WI38 (cell line): Measurements from ENCODE around the gene LINS1.

ENCODE experiments used
- H3K4me3 ChIP-seq: 2 replicates; pipeline ENCODE4 v1.5.1; 2011; ENCODE audit warnings: low read depth, mild to moderate bottlenecking, control low read depth, low read length
- TF ChIP-seq, protein P1 (sequence below): IDR thresholded peaks from 2 replicates; pipeline ENCODE4 v1.5.1; 2012; ENCODE audit warnings: low read depth, mild to moderate bottlenecking, control low read depth, low read length

Gene LINS1

DNA sequence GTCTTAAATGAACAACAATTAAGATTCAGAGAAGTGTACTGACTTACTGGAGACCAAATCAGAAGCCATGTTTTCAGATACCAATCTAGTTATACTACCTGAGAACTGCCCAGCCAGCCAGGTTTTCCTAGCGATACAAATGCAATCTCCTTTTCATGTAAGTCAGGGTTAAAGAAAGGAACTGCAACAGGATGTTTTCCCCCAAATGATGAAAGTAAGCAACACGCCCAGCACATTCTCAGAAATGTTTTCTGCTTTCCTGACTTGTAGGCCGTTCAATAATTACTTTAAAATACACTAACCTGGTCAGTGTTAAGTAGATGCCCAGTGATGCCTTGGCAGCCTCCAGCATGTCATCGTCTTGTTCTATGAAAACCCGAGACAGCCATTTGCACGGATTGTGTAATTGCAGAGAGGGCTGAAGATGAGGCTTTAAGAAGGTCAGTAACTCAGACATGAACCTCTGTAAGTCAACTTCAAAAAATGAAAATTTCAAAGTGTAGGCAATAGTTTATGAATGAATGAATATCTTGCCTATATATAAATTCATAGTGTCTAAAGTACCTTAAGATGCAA lies 30.3 kb downstream of the LINS1 start:
- no peak overlapping the region for H3K4me3 ChIP-seq
- TF ChIP-seq, protein P1, sequence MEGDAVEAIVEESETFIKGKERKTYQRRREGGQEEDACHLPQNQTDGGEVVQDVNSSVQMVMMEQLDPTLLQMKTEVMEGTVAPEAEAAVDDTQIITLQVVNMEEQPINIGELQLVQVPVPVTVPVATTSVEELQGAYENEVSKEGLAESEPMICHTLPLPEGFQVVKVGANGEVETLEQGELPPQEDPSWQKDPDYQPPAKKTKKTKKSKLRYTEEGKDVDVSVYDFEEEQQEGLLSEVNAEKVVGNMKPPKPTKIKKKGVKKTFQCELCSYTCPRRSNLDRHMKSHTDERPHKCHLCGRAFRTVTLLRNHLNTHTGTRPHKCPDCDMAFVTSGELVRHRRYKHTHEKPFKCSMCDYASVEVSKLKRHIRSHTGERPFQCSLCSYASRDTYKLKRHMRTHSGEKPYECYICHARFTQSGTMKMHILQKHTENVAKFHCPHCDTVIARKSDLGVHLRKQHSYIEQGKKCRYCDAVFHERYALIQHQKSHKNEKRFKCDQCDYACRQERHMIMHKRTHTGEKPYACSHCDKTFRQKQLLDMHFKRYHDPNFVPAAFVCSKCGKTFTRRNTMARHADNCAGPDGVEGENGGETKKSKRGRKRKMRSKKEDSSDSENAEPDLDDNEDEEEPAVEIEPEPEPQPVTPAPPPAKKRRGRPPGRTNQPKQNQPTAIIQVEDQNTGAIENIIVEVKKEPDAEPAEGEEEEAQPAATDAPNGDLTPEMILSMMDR = no peak

DNA sequence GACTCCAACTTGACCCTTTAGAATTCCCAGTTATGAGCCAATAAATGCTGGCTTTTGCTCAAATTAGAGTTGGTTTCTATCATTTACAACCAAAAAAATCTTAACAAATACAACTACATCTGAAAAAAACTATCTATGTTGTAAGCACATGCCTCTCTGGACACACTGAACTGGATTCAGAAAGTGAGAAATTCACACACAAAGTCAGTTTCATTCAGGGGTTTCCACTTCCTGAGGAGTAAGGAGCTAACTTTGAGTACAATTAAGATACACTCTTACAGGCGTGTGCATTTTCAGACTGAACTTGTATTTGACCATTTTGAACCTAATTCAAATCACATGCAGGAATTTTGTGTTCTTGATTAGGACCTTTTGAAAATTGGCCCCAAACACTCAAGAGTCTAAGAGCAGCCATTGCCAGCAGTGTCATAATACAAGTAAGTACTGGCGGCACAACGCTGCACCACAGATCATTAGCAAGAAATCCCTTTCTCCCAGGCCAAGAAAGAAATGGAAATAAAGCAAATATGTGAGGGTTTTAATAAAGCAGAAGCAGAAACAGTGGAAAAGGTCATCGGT lies 31.2 kb downstream of the LINS1 start:
- TF ChIP-seq, protein P1 = no peak
- no peak overlapping the region for H3K4me3 ChIP-seq

DNA sequence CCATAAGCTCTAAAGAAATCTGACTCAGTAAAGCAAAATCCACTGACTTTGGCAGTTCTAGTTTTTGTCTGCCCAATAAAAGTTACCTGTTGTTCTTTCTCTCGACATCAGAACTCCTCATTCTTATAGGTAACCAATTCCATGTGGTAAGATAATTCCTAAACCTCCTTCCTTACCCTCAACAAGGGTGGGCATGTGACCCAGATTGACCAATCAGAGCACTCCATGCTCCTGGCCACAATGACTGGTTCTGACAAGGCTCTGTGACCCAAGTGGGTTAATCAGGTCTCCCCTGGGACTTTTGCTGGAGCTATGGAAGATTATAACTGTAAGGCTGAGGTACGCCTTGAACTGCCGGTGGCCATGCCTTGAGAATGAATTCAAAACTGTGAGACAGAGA lies 31.7 kb downstream of the LINS1 start:
- TF ChIP-seq, protein P1 = no peak

DNA sequence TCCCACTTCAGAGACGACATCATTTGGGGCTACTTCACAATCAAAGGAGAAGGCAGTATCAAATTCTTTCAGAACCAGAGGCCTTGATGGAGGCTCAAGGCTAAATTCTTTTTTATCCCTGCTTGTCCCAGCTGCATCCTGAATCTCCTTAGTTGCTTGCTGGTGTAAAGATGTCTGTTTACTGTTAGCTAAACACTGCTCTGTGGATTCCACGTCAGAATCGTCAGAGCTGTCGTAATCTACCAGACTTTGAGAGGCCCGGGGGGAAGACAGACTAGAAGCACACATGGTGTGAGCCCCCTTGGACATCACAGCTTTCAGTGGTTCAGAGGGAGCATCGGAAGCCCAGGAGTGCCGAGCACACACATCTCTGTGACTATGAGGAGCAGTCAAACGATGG lies 32.6 kb downstream of the LINS1 start:
- TF ChIP-seq, protein P1 = no peak
- no peak overlapping the region for H3K4me3 ChIP-seq

More for the DNA sequence above, 31.7 kb downstream of the LINS1 start:
- H3K4me3 ChIP-seq = no peak overlapping the region

DNA sequence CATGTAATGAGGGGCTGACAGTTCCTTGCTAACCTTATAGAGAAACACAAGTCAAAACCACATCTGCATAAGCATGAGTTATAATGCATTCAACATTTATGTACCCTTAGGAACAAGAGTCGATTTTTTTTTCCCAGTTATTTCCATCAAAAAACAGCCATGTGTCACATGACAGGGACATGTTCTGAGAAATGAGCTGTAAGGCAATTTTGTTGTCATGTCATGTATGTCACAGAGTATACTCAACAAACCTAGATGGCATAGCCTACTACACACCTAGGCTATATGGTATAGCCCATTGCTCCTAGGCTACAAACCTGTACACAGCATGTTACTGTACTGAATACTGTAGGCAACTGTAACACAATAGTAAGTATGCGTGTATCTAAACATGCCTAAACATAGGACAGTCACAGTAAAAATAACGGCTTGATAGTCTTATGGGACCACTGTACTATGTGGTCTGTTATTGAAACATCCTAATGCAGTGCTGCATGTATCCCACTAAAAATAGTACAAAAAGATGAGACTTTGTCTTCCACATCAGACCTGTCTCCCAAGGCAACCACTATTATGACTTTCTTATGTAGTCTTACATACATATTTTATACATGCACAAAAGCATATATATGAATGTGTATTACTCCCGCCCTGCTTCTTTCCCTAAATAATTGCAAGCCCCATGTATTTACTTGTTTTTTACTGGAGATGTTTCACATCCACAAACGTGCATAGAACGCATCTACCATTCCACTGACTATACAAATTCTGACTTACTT lies 34.9 kb downstream of the LINS1 start:
- H3K4me3 ChIP-seq = no peak overlapping the region
- TF ChIP-seq, protein P1 = no peak

DNA sequence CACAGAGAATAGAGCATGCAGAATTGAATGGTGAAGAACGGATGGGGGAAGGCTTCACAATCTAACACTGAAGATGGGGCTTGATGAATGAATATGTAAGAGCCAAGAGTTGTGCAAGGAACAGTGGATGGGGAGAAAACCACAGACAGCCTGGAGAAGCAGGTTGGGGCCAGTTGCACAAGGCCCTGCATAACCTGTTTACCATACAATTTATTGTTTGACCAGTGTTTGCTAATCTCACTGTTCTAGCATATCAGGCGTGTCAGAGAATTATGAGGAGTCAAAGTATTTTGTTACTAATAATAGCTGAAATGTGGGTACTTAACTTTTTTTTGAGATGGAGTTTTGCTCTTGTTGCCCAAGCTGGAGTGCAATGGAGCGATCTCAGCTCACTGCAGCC lies 36.4 kb downstream of the LINS1 start:
- H3K4me3 ChIP-seq = no peak overlapping the region
- TF ChIP-seq, protein P1 = no peak

DNA sequence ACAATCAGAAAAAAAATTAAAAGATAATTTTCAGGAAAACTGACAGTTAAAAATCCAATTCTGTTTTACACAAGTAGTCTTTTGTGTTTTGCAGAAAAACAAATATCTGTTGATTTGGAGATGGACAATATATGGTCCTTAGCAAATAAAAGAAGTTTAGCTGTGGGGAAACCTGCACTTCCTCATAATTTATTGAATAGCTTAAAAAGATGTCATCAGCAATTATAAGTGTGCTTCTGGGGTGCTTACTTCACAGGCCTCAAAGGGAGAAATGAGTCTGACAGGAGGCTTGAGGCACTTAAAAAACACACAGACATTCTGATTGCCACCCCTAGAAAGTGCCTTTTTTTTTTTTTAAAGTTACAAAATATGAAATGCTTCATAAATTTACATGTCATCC lies 41.7 kb downstream of the LINS1 start:
- TF ChIP-seq, protein P1 = no peak

More for the DNA sequence above, 41.7 kb downstream of the LINS1 start:
- no peak overlapping the region for H3K4me3 ChIP-seq
